GM19240 (cell line): ENCODE results near the gene TTN.
A peak's percentile ranks its signal among the peaks of the same experiment; 100 is the strongest.

Experiments
- DNase-seq: peaks from one replicate; pipeline ENCODE4 v3.0.0; 2011; ENCODE audit warnings: low spot score; ENCODE audit not compliant: insufficient read length

The TTN gene

DNA sequence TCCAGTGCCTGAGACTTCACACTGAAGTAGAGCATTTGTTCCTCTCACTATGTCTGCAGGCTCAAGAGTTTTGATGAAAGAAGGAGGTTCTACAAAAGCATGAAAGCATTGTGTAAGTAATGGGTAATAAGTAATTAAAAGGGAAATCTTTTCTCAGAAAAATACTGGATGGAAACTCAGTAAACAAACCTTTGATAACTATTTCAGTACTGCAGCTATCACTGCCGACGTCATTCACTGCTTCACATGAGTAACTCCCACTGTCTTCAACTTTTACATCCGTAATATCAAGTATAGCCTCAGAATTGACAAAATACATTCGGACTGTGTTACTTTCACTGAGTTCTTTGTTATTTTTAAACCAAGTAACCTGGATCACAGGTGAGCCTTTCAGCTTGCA lies 72.7 kb downstream of the TTN start:
- DNase-seq: no peak

GRCh38 chr2:178733975-178734374 lies 73.2 kb downstream of the TTN start:
- no peak for DNase-seq

DNA sequence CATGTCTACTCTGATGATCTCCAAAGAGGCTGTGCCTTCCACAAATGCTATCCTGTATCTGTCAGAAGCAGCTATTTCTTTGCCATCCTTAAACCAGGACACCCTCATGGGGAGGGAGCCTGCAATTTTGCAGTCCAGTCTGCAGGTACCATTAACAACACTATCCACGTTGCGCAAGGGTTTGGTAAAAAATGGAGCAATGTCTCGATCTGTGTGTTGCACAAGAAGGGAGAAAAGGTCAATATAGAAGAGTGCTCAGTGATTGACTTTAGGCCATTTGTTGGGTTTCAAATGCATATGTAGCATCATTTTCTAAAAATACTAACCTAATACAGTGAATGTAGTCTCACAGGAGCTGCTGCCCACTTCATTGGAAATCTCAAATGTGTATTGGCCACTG lies 74.3 kb downstream of the TTN start:
- no peak for DNase-seq

DNA sequence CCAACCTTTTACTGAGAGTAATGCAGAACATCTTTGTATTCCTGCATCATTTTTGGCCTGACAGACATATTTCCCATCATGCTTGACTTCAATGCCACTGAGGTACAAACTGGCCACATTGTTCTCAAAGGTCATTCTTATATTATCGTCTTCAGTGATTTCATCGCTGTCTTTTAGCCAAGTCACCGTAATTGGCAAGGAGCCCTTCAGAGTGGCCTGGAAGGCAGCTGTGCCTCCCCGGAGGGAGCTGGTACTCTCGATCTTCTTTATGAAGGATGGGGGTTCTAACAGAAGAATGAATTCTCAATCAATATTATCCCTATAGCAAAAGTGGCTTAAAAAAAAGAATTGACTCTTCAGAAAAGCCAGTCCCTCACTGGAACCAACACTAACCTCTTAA lies 75.9 kb downstream of the TTN start:
- no peak for DNase-seq

DNA sequence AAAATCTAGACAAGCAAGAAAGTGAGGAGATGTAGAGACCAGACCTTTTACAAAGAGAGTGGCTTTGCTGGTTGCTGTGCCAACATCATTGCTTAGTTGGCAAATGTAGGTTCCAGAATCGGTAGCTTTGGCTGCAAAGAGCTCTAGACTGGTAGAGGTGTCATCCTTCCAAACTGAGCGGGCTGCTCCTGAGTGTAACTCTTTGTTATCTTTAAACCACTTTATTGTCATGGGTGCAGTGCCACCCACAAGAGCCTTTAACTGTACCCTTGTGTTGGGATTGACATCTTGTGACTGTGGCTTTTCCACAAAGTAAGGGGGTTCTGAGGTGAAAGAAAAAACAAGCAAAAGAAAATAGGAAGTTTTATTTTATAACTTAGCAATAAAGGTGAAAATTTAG lies 77.2 kb downstream of the TTN start:
- no peak for DNase-seq

GRCh38 chr2:178723786-178724346 lies 83.4 kb downstream of the TTN start:
- DNase-seq: no peak

GRCh38 chr2:178722296-178722695 lies 84.9 kb downstream of the TTN start:
- DNase-seq: no peak

DNA sequence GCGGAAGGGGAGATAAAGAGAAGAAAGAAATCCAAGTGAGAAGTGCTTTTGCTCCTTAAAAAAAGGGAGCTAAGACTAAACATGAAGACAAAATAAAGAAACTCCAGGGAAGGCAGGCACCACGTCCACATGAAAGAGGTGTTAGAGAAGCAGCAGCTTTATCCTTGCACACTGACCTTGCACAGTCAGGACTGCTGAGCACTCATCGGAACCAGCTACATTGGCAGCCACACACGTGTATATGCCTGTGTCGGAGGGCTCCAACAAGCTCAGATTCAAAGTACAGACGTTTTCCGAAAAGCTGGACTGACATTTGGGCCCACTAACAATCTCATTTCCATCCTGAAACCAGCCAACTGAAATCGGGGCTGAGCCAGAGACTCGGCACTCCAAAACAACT lies 88.2 kb downstream of the TTN start:
- DNase-seq: no peak

GRCh38 chr2:178718283-178718682 lies 88.9 kb downstream of the TTN start:
- DNase-seq: no peak

DNA sequence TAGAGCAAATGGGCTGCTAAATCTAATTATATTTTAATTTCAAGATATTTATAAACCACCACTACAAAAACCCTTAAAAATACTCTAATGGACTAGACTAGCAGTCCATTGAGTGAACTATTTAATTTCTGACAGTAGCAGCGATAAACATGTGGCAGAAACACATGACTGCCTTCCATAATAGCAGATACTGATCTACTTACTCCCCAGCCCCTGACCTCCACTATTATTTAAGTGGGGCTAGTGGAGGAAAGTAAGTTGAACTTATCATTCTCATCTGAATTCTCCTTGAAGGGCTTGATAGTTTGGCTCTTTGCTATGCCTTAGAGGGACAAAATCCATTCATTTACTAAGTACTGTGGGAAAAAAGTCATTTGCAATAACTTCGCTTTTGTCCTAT lies 90.8 kb downstream of the TTN start:
- no peak for DNase-seq

GRCh38 chr2:178715366-178715765 lies 91.9 kb downstream of the TTN start:
- DNase-seq: no peak

GRCh38 chr2:178707476-178707875 lies 99.7 kb downstream of the TTN start:
- no peak for DNase-seq

DNA sequence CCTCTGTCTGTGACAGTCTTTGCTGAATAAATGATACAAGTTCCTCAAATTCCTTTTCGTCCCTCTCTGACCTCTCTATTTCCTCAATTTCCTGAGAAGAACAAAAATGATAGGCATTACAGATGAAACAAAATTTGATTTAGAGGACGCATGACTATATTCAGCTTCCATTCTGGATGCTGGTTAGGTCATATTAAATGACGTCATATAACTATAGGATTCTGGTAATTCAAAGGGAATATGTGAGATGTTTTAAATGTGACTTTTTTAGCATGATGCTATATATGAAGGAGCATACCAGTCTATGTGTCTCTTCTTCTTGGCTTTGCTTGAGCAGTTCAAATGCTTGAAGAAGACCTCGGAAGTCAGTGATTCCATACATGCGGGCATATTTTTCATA lies 102.3 kb downstream of the TTN start:
- no peak for DNase-seq

GRCh38 chr2:178702361-178702760 lies 104.9 kb downstream of the TTN start:
- DNase-seq: no peak

GRCh38 chr2:178700922-178701342 lies 106.3 kb downstream of the TTN start:
- DNase-seq: peak; percentile 3

DNA sequence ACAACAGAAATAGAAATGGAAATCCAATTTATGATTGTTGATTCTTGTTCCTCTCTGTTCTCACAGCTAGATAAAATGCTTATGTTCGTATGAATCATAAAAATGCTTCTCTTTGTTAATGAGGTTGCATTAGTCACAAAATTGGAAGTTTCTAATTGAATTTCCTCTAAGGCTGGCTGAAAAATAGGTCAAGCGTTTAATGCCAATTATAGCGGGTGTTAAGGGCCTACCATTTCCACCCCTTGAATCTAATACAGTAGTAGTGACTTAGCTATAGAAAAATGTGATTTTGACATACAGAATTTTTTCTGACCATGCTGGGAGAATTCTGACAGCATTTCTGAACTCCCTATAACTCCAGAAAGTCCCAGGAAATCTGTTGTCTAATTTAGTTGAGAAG lies 107.1 kb downstream of the TTN start:
- DNase-seq: no peak

- no peak for DNase-seq
Observed at GRCh38 chr2:178692845-178693244, 114.4 kb downstream of the TTN start.

DNA sequence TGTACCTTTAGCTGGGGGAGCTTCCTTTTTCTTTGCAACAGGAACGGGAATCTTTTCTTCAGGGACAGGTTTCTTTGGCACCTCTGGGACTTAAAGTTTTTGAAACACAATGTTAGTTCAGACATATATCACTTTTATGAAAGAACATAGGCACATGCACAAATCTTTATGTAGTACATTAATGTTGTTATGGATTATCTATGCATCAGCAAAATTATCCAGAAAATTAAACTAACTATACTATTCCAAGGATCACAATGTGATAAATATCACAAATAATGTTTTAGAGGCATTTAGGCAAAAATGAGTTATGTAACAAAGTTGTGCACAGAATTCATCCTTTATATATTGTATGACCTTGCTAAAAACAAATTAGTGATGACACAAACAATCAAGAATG lies 117.4 kb downstream of the TTN start:
- DNase-seq: no peak

DNA sequence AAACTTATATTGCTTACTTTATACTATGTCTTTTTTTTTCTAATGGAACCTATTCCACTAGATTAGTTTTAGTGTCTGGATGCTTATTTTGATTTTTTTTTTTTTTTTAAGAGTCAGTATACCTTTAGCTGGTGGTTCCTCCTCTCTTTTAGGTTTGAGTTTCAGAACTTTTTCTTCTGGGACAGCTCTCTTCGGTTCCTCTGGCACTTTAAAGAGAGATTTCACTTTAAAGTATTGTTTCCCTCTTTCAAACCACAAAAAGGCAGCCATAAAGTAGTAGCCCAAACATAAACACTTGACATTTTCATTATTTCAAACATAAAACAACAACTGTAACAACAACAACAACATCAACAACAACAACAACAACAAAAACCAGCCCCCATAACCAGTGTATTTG lies 123.3 kb downstream of the TTN start:
- DNase-seq: no peak

GRCh38 chr2:178681081-178681480 lies 126.1 kb downstream of the TTN start:
- DNase-seq: no peak

GRCh38 chr2:178679891-178680290 lies 127.3 kb downstream of the TTN start:
- DNase-seq: no peak

DNA sequence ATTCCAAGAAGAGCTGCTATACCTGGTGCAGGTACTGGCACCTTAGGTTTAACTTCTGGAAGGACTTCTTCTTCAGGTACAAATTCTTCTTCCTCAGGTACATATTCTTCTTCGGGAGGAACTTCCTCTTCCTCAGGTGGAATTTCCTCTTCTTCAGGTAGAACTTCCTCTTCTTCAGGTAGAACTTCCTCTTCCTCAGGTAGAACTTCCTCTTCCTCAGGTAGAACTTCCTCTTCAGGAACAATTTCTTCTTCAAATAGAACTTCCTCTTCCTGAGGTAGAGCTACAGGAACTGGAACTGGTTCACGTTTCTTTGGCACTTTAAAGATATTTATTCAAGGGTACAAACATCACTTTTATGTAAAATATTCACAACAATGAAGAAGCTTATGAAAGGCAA lies 129.6 kb downstream of the TTN start:
- no peak for DNase-seq

DNA sequence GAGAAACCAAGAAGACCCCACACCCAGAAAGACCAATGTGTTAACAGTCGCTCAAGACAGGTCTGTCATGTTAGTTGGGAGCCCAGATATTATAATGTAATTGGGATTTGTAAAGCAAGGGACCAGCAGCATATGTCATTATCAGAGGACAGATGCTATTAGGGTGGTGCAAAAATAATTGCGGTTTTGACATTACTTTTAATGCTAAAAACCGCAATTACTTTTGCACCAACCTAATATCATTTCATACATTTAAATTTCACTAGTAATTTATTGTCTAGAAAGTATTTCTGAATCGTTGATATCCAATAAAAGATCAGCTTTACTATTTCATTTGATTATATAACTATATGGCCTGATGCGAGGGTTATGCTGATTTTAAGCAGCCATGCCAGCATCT lies 131.2 kb downstream of the TTN start:
- DNase-seq: no peak

DNA sequence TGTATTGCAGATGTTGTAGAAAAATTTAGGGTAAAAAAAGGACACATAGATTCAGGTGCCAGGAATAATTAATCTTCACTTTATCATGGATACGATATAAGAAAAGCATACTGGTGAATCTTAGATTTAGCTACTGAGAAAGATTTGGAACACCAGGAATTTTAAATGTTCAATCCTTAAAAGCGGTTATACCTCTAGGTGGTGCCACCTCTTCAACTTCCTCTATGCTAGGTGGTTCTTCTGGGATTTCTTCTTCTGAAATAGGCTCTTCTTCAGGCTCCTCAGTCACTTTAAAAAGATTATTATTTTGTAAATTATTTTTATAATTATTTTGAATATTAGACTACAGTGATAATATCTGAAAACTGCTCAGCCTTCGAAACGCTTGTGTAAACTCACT lies 133.1 kb downstream of the TTN start:
- DNase-seq: no peak
